Esophagus squamous epithelium (tissue), 5 donors: Measurements from ENCODE around the gene STYX. TPM values are rescaled to one million over a fixed set of nuclear protein-coding genes. Genes with fewer than 3 reads are reported as not detected.

Experiments used
- DNase-seq: peaks from one replicate; lab custom pipeline; 2025; lab: John Stamatoyannopoulos, UW
- H3K27ac ChIP-seq, 4 donors: fragments of 200-600 bp; sonication (generic); one replicate each; pipeline ENCODE4 v1.5.1; 2016 to 2019; ENCODE audit warnings: mild to moderate bottlenecking in 1 of 4
- H3K27me3 ChIP-seq, 4 donors: fragments of 200-600 bp; sonication (generic); 1 replicate in 3 of 4; 2 replicates in 1 of 4; pipeline versions ENCODE4 v1.5.1 to v1.6.0; 2017 to 2021; ENCODE audit warnings: antibody characterized with exemption in 1 of 4
- H3K36me3 ChIP-seq, 3 donors: fragments of 200-600 bp; sonication (generic); one replicate each; pipeline ENCODE4 v1.5.1; 2016 to 2019
- H3K4me1 ChIP-seq, 3 donors: fragments of 200-600 bp; sonication (generic); one replicate each; pipeline ENCODE4 v1.5.1; 2017 to 2019
- H3K4me3 ChIP-seq, 4 donors: fragments of 200-600 bp; sonication (generic); 1 replicate in 3 of 4; 2 replicates in 1 of 4; pipeline ENCODE4 v1.5.1; 2016 to 2019; ENCODE audit warnings: mild to moderate bottlenecking in 2 of 4, moderate library complexity in 1 of 4
- H3K9me3 ChIP-seq, 3 donors: fragments of 200-600 bp; sonication (generic); one replicate each; pipeline ENCODE4 v1.5.1; 2016 to 2019
- POLR2A ChIP-seq, 4 donors: fragments of 450-650 bp; IDR thresholded peaks; one replicate each; pipeline ENCODE4 v1.6.1; 2017; ENCODE audit warnings: antibody characterized with exemption in 4 of 4, mild to moderate bottlenecking in 4 of 4, moderate library complexity in 3 of 4
- whole genome bisulfite sequencing, 2 donors: methylation state at CpG; one replicate each; pipeline ENCODE4 v1.1.5; 2018; 5-methylcytosine and 5-hydroxymethylcytosine counted together
- intact Hi-C: fragments of 100-400 bp; cut with DNase I; formaldehyde crosslinking; loops from one replicate; pipeline ENCODE4 v1.15.0; 2022
- total RNA-seq, 4 donors: library from RNA; depleted of rRNA; stranded (reverse); fragments of >200 nt; gene quantifications; one replicate each; pipeline ENCODE4 v1.1.0, GENCODE V29; 2016
- TF ChIP-seq, protein P1 (sequence below), 6 experiments: fragments of 450-650 bp in 4 of 6; fragments of 200-600 bp in 2 of 6; sonication (generic) in 2 of 6; IDR thresholded peaks; one replicate each; pipeline ENCODE4 v1.5.1; 2016 to 2019; ENCODE audit warnings: antibody characterized with exemption in 6 of 6, mild to moderate bottlenecking in 4 of 6, moderate library complexity in 4 of 6
- donor health status: DM: yes; HTN: yes; CAD: no.

The STYX gene
- 10 to 100 TPM in 3 of 4 donors, 1 to 10 TPM in 1; 9.7 to 19.7 (median 15.6) TPM for total RNA-seq

- H3K4me3 ChIP-seq, result peak within 1 kb of the TSS; percentile 75 to 99 (median 94)
- TF ChIP-seq, protein P1, sequence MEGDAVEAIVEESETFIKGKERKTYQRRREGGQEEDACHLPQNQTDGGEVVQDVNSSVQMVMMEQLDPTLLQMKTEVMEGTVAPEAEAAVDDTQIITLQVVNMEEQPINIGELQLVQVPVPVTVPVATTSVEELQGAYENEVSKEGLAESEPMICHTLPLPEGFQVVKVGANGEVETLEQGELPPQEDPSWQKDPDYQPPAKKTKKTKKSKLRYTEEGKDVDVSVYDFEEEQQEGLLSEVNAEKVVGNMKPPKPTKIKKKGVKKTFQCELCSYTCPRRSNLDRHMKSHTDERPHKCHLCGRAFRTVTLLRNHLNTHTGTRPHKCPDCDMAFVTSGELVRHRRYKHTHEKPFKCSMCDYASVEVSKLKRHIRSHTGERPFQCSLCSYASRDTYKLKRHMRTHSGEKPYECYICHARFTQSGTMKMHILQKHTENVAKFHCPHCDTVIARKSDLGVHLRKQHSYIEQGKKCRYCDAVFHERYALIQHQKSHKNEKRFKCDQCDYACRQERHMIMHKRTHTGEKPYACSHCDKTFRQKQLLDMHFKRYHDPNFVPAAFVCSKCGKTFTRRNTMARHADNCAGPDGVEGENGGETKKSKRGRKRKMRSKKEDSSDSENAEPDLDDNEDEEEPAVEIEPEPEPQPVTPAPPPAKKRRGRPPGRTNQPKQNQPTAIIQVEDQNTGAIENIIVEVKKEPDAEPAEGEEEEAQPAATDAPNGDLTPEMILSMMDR (IDR thresholded peaks at IDR 0.05), result peak; percentile 30 to 53 (median 46)
- TF ChIP-seq POLR2A (IDR thresholded peaks at IDR 0.05), result peak in 3 of 4 donors; percentile 63 to 91 (median 87)
- no peaks in the 10 kb centered on the region for H3K9me3 ChIP-seq
- no peaks in the 10 kb centered on the region for H3K27me3 ChIP-seq
- DNase-seq, result peak; percentile 96
- 0% methylated on average over 25 of the region's 72 CpGs; no CpG with 5 or more reads in 1 of the 2 donors for WGBS, 2 donors
- peaks cover 0 to 62% (median 0%) of the 10 kb centered on the region in 3 donors for H3K36me3 ChIP-seq
- intact Hi-C loops, result no loop called here
- H3K4me1 ChIP-seq, result peaks cover 0 to 25% (median 6%) of the 10 kb centered on the region in 3 donors
- H3K27ac ChIP-seq, result peak within 1 kb of the TSS; percentile 93 to 96 (median 96)
These were observed at the start of gene STYX for GRCh38 chr14:52729925-52730708. TSS of gene STYX (plus strand) at chr14:52730166. CDS start at chr14:52730475, 309 bp downstream.

GRCh38 chr14:52683985-52684520 lies 45.9 kb upstream of the STYX start:
- H3K4me3 ChIP-seq, result no peak overlapping the region
- H3K4me1 ChIP-seq, result peaks cover 3 to 30% (median 4%) of the 10 kb centered on the region in 3 donors

GRCh38 chr14:52686176-52686575 lies 43.8 kb upstream of the STYX start:
- H3K4me3 ChIP-seq, result no peak overlapping the region
- intact Hi-C loops, result no loop called here
- no peak for DNase-seq
- H3K27ac ChIP-seq, result no peak overlapping the region
- H3K4me1 ChIP-seq, result peaks cover 3 to 47% (median 7%) of the 10 kb centered on the region in 3 donors
- TF ChIP-seq POLR2A (IDR thresholded peaks at IDR 0.05), result no peak
- TF ChIP-seq, protein P1 (IDR thresholded peaks at IDR 0.05), result no peak
- H3K36me3 ChIP-seq, result peaks cover 0 to 18% (median 8%) of the 10 kb centered on the region in 3 donors
- H3K9me3 ChIP-seq, result no peaks in the 10 kb centered on the region
- no peaks in the 10 kb centered on the region for H3K27me3 ChIP-seq
- WGBS, 2 donors, result 60 to 67% methylated on average over 1 of the region's 1 CpG

More at GRCh38 chr14:52683985-52684520, 45.9 kb upstream of the STYX start:
- Histone ChIP-seq H3K9me3 (no peaks in the 10 kb centered on the region), H3K36me3 (peaks cover 0 to 35% (median 10%) of the 10 kb centered on the region in 3 donors), H3K27me3 (no peaks in the 10 kb centered on the region), H3K27ac (no peak overlapping the region)
- no peak for DNase-seq
- TF ChIP-seq, protein P1 (IDR thresholded peaks at IDR 0.05), result no peak
- TF ChIP-seq POLR2A (IDR thresholded peaks at IDR 0.05), result no peak
- 68 to 79% methylated on average over 2 of the region's 2 CpGs for WGBS, 2 donors
- intact Hi-C loops, result no loop called here

DNA sequence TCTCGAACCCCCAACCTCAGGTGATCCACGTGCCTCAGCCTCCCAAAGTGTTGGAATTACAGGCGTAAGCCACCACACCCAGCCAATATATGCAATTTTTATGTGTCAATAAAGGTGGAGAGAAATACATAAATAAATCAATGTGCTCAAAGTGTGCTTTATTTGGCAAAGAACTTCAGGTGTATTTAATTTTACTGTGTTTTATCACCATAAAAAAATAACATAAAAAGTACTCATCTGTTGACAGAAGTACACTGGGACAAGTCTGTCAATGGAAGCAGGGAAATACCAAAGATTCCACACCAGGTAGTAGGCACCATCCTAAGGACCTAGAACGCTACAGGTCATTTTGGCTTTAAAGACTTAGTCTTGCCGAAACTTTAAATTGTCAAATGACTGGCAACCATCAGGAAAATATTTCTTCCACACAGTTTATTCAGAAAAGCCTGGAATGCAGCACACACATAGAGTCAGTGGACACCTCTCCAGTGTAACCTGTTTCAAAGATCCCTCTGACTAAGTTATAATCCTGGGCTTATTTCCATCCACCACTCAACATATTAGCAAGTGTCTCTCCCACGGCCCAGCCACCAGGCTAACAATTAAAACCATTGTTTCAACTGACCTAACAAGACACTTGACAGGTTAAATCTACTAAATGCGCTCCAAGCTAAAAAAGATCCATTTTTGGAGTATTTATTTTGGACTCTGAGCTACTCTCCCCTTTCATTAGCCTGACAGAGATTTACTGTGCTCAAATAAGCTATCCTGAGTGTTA lies 38.8 kb upstream of the STYX start:
- no peak for TF ChIP-seq POLR2A (IDR thresholded peaks at IDR 0.05)
- TF ChIP-seq, protein P1 (IDR thresholded peaks at IDR 0.05), result no peak
- WGBS, 2 donors, result 82 to 88% methylated on average over 7 of the region's 7 CpGs
- no peak for DNase-seq
- Histone ChIP-seq H3K4me3 (peak overlapping the region in 3 of 4 donors; percentile 3 to 21 (median 13)), H3K4me1 (peaks cover 3 to 74% (median 29%) of the 10 kb centered on the region in 3 donors), H3K9me3 (no peaks in the 10 kb centered on the region), H3K36me3 (no peaks in the 10 kb centered on the region), H3K27me3 (no peaks in the 10 kb centered on the region), H3K27ac (peak overlapping the region; percentile 9 to 49 (median 40))
- intact Hi-C loops, result loop anchor here (10.0 kb wide), 1 partner anchor 136 kb away; the partner anchor contains the start of genes GPR137C and TXNDC16
